GM19035 (cell line): ENCODE measurements around the gene STARD13.

ENCODE experiments used
- ATAC-seq: cut with Tn5 transposase; IDR thresholded peaks from one replicate; pipeline ENCODE4 v1.9.1; 2021; ENCODE audit not compliant: unreplicated experiment

STARD13 gene

DNA sequence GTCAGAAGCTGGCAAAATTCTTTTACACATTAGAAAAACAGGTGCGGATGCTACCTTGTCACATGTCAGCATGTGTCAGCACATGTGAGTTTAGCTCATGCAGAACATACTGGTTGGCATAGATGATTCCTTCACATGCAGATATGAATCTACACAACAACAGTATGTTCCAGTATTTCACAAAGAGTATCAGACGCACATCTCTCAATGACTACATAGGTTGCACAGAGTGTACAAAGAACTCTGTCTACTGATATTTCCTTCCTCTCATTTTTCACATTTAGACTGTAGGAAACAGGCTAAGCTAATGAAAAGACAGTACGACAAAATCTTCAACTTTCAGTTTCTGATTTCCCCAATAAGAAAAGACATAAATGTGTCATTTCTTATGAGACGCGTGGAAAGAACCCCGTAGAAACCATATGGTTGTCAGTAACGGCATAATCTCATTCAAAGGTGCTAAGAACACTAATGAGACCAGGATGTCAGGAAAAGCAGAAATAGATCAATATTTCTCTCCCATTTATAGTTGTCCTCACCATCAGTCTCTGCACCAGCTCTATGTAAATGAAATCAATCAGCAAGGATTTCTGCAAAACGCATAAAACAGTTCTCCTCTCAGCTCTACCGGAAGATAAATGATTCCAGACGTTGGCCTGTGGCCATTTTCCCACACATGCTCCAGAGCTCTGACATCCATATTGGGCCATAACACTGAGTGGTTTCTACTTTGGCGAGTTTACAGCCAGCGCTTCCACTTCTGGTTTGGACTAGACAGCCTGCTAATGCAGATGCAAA, 81.2 kb downstream of the STARD13 start:
- ATAC-seq, result no peak

DNA sequence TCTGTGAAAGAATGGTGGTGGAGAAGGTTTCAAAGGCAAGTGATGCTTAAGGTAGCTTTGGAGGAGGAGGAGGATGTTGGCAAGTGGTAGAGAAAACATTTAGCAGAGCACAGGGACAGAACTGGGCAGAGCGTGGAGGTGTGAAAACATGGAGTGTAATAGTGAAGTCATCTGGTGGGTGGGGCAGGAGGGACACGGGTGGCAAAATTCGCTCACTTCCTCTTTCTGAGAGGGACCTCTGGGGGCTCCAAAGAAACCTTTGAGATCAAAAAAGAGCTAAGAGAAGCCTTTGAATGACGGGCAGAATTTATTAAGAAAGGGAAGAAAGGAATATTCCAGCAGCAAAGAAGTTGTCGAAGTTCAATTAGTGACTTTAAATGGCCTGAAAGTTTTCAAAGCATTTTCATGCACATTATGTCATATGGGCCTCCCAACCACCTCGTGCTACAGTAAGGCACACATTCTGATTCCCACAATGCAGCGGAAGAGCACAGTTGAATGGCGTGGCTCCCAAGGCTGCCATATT, 82.8 kb downstream of the STARD13 start:
- no peak for ATAC-seq

DNA sequence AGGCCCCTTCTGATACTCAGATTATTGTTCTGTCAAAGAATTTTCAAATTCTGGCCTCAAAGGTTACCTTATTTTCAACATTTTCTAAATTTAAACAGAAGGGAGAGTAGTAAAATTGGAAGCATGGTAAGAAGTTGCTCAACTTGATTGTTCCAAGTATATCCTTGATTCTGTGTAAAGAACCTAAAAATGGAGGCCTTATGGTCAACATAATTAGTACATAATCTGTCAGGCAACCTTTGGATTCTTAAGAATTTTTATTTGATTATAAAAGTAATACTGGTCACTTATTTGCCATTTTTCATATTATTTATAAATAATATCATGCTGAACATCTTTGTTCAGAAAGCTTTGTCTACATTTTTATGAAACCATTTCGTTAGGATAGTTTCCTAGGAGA, 83.9 kb downstream of the STARD13 start:
- ATAC-seq, result no peak

DNA sequence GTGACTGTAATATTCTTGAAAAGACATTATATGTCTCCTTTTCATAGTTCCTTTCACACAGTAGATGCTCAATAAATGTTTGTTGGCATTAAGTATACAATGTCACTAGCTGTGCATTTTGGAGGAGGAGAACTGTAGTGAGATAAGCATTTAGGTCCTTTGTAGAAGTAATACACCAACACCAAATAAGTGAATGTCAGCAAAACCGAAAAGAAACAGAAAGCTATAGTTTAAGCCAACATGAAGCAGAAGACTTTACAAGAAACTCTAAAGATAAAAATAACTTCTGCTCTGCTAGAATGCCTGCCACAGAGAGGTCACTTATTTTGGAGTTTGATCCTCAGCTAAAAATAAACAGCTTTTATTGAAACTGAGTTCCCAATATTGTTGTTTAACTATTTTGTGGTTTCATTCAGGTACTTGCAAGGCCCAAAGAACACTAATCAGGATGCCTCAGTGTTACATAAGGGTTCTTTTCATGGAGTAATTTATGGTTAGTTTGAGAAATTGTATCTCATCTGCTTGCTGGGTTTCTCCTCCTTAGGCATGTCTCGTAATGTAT, 86.2 kb downstream of the STARD13 start:
- no peak for ATAC-seq

DNA sequence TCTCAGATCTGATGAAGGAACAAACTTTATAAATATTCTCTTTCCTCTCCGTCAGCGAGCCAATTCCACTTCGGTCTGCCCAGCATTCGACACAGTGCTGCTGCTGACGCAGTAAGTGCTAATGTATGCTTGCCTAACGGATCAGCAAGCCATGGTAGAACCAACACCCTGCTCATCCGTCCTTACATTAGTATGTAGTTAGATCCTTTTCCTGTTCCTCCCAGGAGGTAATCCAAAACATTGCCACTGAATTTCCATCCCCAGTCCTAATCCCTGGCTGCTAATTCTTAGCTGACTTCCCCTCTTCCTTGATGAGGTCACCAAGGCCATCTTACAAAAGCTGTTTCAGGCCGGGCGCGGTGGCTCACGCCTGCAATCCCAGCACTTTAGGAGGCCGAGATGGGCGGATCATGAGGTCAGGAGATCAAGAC, 88.0 kb downstream of the STARD13 start:
- ATAC-seq, result no peak

DNA sequence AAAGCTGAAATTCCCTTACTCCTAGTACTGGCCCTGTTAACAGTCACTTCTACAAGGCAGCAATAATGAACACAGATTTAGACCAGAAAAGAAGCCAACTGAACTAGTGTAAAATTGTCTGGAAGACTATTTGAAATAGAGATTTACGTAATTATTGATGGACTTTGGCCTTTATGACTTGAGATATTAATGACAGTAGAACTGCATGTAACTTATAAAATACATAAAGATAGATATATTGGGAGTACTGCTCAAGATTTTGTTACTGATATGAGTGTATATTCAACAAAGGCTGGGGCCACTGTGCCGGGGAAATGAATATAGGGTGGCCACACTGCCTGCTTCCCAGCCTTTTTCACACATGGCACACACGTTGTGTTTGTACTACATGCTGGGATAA, 88.8 kb downstream of the STARD13 start:
- ATAC-seq, result no peak

DNA sequence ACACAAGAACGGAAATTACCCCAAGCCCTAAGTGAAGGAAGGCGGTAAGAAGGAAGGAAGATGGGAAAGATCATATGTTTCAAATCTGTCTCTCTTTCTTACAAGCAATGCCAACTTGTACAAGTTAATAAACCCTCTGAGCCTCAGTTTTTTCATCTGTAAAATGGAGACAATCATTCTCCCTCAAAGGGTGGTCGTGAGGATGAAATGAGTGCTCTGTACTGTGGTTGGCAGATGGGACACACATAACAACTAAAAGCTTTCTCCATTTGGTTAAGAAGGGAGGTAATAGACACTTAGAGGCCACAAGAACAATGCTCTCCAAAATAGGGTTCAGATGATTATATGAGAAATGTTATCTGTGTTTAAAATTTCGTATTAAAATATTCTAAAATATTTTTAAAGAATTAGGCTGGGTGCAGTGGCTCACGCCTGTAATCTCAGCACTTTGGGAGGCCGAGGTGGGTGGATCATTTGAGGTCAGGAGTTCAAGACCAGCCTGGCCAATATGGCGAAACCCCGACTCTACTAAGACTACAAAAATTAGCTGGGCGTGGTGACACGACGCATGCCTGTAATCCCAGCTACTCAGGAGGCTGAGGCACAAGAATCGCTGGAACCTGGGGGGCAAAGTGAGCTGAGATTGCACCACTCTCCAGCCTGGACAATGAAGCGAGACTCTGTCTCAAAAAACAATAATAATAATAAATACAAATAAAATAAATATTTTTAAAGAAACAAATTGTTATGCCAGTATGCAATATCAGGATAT, 89.7 kb downstream of the STARD13 start:
- no peak for ATAC-seq

DNA sequence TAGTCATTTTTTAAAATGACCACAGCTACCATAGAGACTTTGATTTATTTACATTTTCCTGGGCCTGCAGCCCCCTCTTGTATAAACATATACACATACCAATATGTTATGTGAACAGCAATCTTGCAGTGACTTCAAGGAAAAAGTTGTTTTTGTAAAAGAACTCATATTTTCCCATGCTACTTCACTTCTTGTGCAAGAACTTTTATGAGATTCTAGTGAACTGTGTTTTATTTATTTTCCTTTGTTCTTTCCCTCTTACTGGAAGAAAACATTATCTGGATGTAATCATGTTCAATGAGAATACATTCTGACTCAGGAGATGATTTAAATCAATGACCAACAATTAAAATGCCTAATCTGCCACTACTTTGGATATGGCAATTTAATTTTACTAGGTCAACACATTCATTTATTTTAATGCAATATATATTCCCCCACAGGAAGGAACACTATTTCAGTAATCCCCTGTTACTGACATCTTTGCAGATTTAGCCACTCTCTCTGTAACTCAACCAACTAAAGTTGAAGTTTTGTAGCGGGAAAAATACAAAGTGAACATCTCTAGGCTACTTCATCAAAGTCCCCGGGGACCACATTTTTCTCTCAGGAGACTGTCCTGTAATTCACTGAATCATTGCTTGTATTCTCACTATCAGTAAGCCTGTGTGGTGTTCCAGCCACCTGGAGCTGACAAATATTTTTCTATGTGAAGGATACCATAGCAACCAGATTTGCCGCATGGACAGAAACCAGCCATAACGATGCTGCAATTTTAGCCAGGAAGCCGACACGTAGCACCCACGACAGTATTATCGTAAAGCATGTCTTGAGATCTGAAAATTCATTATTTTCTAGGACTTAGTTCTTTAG, 90.5 kb downstream of the STARD13 start:
- peak; percentile 83 for ATAC-seq

DNA sequence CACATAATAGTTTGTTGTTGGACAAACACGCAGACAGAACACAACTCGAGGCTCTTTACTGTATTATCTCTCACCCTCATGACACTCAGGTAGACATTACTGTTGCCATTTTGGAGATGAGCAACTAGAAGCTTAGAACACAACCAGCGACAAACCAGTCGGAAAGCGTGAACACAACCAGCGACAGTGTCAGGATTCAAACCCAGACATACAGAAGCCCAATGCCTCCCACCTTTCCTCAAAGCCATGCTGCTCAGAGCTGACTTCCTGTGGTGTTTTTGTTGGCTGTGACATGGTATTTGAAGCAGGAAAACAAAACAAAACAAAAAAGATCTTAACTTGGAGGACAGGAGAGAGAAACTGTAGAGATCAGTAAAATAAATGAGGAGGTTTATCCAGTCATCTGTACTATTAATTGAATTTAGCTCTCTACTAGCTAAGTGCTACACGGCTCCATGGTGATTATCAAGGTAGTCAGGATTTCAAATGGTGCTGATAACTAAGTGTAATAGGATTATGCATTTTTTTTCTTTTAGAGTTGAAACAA, 92.1 kb downstream of the STARD13 start:
- no peak for ATAC-seq

DNA sequence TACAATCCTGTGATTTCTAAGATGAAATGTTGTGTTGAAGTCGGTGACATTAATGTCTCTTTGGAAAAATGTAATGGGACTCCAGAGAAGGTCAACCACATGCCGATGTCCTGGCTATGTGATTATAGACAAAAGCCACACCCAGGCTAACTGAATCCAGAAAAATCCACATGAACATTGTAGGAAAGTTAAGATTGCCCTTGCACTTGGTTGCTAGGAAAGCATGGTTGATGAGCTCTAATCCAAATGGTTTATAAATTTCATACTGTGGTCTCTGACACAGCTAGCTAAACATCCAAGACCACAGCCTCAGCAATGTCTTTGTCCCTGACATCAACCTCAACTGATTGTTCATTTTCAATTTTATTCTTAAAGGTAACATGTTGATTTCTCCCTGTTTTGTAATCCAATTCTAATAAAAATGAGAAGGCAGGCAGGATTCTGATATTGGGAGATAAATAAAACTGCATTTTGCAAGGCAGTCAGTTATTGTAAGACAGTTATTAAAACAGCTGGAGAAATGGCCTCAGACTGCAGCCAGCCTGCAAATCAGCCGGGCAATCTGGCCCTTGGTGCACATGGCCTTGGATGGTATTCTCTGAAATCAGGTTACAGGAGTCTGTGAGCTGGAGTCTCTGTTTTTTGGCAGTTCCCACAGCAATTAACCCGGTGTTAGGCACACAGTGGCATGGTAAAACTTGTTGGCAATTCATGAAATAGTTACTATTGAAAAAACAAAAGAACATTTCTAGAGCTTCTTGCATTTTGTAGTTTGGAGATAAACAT, 93.9 kb downstream of the STARD13 start:
- no peak for ATAC-seq

DNA sequence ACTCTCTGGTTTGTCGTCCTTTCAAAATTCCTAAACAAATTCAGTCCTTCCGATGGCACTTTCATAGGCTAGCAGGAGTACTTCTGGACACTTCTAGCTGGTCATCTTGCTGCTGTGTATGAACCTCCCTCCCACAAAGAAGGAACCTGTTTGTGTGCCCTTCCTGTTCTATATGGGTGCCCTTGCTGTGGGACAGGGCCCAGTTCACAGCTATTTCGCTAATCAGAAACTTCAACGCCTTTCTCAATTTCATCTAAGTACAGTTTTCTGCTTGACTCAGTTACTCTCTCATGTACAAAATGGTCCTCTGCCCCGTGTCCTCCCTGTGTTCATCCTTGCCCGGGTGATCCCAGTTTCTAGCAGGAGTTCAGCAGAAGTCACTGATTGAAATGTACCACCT, 96.1 kb downstream of the STARD13 start:
- no peak for ATAC-seq

DNA sequence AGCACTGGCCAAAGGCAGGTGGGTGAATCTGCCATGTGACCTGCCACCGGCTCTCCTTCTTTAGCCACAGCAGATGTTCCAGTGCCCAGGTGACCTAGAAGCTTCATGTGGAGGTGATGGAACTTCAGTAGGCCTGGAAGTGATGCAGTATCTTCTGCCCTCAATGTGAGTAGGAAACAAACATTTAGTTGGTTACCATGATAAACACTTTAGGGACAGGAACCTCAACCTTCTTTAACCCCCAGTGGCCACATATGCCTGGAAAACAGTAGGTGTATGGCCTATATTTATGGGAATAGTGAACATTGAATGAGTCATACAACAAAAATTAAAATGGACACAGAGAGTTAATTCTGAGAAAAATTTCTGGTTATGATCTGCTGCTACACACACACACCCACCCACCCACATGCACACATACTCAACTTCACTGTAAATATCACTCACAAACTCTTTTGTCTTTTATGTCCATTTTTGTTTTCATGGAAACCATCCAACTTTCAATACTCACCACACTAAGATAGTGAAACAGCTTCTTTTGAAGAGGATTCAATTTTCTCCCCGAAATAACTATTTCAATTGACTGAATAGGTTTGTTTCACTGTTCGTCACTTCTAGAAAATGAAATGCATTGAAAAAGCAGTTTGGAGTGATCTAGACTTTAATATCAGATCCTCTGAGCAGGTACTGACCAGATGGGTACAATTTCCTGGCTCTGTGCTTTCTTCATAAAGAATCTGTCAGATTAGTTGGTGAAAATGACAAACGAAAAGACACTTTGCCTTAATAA, 97.3 kb downstream of the STARD13 start:
- peak; percentile 65 for ATAC-seq

DNA sequence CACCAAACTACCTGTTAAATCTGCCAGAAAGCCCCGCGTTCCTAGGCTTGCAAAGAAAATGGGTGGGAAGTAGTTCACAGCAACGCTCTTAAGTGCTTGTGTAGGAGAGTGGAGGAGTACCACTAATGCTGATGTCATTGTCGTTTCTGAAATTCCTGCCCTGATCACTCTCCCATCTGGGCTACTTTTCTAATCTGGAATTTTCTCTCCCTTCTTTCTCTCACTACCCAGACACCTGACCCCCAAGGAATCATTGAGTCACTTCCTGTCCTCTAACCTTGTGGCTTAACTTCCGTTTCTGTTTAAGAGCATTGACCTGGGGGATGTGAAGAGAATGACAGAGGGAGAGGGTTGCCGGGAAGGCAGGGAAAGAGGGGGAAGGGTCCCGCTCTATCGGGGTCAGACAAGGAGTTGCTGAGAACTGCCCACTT, 98.7 kb downstream of the STARD13 start:
- ATAC-seq, result no peak

DNA sequence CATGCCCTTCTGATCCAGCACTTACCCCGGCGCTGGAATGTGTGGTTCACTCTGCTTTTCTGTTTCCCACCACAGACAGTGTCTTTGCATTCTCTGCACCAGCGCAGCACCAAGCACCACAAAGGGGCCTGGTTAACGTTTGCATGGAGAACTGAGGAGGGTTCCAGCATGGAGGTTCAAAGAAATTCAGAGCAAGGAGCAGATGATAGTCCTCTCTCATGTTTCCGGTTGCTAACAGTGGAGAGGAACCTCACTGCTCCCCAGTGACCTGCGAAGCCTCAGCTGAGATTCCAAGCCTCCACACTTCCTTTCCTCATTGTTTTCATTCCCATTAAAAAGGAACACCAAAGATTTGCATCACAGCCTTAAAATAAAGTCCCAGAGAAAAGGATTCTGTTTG, 99.7 kb downstream of the STARD13 start:
- no peak for ATAC-seq

DNA sequence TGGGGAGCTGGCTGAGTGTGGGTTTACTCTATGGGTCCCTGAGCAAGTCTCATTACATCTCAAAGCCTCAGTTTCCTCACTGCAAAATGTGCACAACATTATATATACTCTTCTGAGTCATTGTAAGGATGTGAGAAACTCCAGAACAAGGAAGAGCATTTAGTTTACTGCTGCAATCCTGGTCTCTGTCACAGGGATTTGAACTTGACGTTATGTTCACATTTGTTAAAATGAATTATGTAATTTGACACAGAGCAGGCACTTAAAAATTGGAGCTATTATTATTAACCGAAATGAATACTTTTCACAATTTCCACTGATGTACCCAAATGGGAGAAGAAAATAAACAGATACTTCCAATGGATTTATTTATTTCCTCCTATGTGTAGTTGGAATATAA, 101.0 kb downstream of the STARD13 start:
- ATAC-seq, result no peak

DNA sequence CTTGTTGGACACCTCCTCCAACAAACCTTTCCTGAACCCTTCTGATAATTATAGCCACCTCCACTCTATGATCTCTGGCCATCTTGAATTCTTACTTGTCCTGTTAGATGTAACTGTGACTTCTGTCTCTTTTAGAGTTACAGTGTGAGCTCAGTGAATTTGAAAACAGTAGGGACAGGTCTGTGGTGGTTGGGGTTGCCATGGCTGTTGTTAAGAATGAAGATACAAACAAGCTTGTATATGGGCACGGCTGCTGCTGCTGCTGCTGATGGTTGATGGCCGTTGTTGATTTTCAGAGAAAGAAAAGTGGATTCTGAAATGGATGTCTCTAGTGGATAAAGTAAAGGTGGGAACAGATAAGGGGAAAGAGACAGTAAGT, 101.5 kb downstream of the STARD13 start:
- ATAC-seq, result no peak

DNA sequence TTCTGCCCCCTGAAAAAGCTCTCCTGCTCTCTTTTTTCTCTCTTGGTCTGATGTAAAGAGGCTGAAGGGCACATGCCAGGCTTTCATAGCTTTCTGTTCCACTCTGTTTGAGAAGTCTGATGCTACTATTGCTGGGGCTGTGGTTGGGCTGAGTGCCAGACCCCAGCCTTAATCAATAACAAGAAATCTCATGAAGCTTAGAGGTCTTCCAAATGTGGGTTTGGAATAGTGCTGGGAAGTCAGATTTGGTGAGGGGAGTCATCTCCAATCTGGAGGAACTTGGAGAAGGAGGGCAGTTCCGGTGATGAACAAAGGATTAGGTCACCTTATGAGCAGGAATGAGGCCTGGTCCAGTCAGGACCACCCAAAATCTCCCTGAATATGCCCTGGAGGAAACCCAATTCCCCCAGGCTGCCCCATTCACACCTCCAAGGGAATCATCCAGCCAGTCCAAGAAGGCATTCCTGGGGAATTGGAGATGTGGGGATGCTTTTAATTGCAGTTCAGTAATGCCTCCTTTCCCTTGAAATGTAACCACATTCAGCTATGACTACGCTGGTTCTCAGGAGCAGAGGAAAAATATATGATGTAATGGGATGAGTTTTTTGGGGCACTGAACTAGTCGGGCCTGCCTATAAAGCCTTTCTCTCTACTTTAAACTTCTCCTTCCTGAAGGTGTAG, 102.0 kb downstream of the STARD13 start:
- no peak for ATAC-seq

DNA sequence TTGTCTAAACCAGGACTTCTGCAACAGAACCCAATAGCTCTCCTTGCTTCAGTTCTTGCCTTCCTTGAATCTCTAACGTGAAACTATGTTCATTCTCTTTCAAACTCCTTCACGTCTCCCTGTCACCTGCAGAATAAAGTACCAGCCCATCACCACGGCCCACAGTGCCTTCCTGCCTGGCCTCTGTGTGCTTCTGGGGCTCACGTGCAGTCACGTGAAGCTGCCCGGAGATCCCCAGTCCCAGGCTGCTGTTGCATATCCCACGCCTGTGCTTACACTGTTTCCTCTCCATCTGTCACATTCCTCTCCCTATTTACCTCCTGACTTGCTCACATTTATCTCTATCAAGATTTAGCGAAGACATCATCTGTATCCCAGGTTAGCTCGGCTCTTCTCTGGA, 102.8 kb downstream of the STARD13 start:
- no peak for ATAC-seq
